ENCODE results near the gene ATP8A1.

GRCh38 chr4:42636645-42636949, 20.3 kb downstream of the ATP8A1 start:
- TF ChIP-seq CTCF (IDR thresholded peaks at IDR 0.05), result no peak
- no peak for TF ChIP-seq POLR2A (IDR thresholded peaks at IDR 0.05)

Measured in right lobe of liver (tissue), 4 donors.